Measurements from ENCODE around the gene LUC7L.
"Not testable (repeated sequence)": the region's sequence is repeated elsewhere in the genome, so short reads cannot be mapped to it uniquely, and the experiment has no call there.

Gene LUC7L

GRCh38 chr16:228852-229730, at the start of gene LUC7L:
Gene LUC7L, minus strand, starts transcription at chr16:229449. Its CDS starts 110 bp downstream, at chr16:229339.
- DNase-seq: peak; percentile 84 to 91

GRCh38 chr16:278863-279366, 49.7 kb upstream of the LUC7L start:
- DNase-seq: peak in 1 of 2 experiments; percentile 53

GRCh38 chr16:276426-277077, 47.3 kb upstream of the LUC7L start:
- no peak for DNase-seq

GRCh38 chr16:275786-276232, 46.6 kb upstream of the LUC7L start, which contains the start of gene RGS11:
Gene RGS11, minus strand, starts transcription at chr16:275944. Its CDS starts 33 bp downstream, at chr16:275911.
- no peak for DNase-seq

- no peak for DNase-seq
Measured at GRCh38 chr16:275041-275641, 45.9 kb upstream of the LUC7L start.

- DNase-seq: no peak
Measured at GRCh38 chr16:273547-274421, 44.5 kb upstream of the LUC7L start.

GRCh38 chr16:272633-273546, 43.6 kb upstream of the LUC7L start:
- DNase-seq: no peak

GRCh38 chr16:270381-271255, 41.4 kb upstream of the LUC7L start:
- no peak for DNase-seq

- DNase-seq: no peak
Measured at GRCh38 chr16:269061-269796, 40.0 kb upstream of the LUC7L start.

GRCh38 chr16:268141-269053, 39.1 kb upstream of the LUC7L start:
- DNase-seq: peak in 1 of 2 experiments; percentile 34

GRCh38 chr16:267562-267961, 38.3 kb upstream of the LUC7L start:
- DNase-seq: not testable (repeated sequence)

GRCh38 chr16:266258-267164, 37.3 kb upstream of the LUC7L start:
- DNase-seq: no peak

- no peak for DNase-seq
Measured at GRCh38 chr16:265711-266110, 36.5 kb upstream of the LUC7L start.

- no peak for DNase-seq
Measured at GRCh38 chr16:265002-265529, 35.8 kb upstream of the LUC7L start.

- DNase-seq: no peak
Measured at GRCh38 chr16:264440-264951, 35.2 kb upstream of the LUC7L start.

GRCh38 chr16:263944-264343, 34.7 kb upstream of the LUC7L start:
- DNase-seq: no peak
